ENCODE measurements around the gene KIF3B. TPM values are rescaled to one million over a fixed set of nuclear protein-coding genes. Genes with fewer than 3 reads are reported as not detected.
"Not testable (repeated sequence)": the region's sequence is repeated elsewhere in the genome, so short reads cannot be mapped to it uniquely, and the experiment has no call there.

KIF3B gene
- total RNA-seq, 5 donors from 2014 or later (not counting 1 experiment from before 2014, with no cell fraction given): 11.3 to 14.6 (median 13.6) TPM

GRCh38 chr20:32320305-32320704 lies 42.9 kb downstream of the KIF3B start:
- H3K4me3 Mint-ChIP-seq: no peak overlapping the region
- H3K36me3 Mint-ChIP-seq: peaks cover 27% of the 10 kb centered on the region
- no peaks in the 10 kb centered on the region for H3K27me3 ChIP-seq (replicated peaks in 1 of 2; ENCODE audit: control insufficient read depth in 2 of 2, extremely low read depth in 1 of 2, insufficient read depth in 2 of 2, low read length in 1 of 2)
- no peaks in the 10 kb centered on the region for H3K4me1 Mint-ChIP-seq
- no peaks in the 10 kb centered on the region for H3K27me3 Mint-ChIP-seq
- H3K27ac Mint-ChIP-seq: peak overlapping the region in 1 of 2 donors; percentile 52
- whole genome bisulfite sequencing (ENCODE audit: insufficient coverage): no CpG with 5 or more reads among the region's 1 CpG
- H3K4me3 ChIP-seq (ENCODE audit: control insufficient read depth in 1 of 2, extremely low read depth in 1 of 2, low read length in 1 of 2): no peak overlapping the region
- DNase-seq (no peak), ATAC-seq (replicated peaks in 1 of 4) (no peak)
- H3K27ac ChIP-seq (ENCODE audit: low read length): no peak overlapping the region
- H3K36me3 ChIP-seq (ENCODE audit: control insufficient read depth in 2 of 2, extremely low read depth in 1 of 2, insufficient read depth in 1 of 2, low read length in 1 of 2): peaks cover 6 to 22% of the 10 kb centered on the region in 2 donors
- ChIA-PET POLR2A (interaction anchor here in 1 of 2 donors (0.7 kb wide), 1 partner anchor 310 kb away, joined by 9 read pairs; no protein-coding TSS in a partner anchor), CTCF (no interaction called here)
- no peaks in the 10 kb centered on the region for H3K4me1 ChIP-seq (ENCODE audit: control insufficient read depth in 1 of 2, extremely low read depth in 1 of 2, insufficient read depth in 2 of 2, low read length in 2 of 2)
- H3K9me3 Mint-ChIP-seq: no peaks in the 10 kb centered on the region
- no peaks in the 10 kb centered on the region for H3K9me3 ChIP-seq

- Histone ChIP-seq H3K4me3 (ENCODE audit: control insufficient read depth in 1 of 2, extremely low read depth in 1 of 2, low read length in 1 of 2) (no peak overlapping the region), H3K4me1 (ENCODE audit: control insufficient read depth in 1 of 2, extremely low read depth in 1 of 2, insufficient read depth in 2 of 2, low read length in 2 of 2) (no peaks in the 10 kb centered on the region), H3K27me3 (replicated peaks in 1 of 2; ENCODE audit: control insufficient read depth in 2 of 2, extremely low read depth in 1 of 2, insufficient read depth in 2 of 2, low read length in 1 of 2) (no peaks in the 10 kb centered on the region), H3K36me3 (ENCODE audit: control insufficient read depth in 2 of 2, extremely low read depth in 1 of 2, insufficient read depth in 1 of 2, low read length in 1 of 2) (peaks cover 2 to 16% of the 10 kb centered on the region in 2 donors), H3K27ac (ENCODE audit: low read length) (no peak overlapping the region), H3K9me3 (no peaks in the 10 kb centered on the region)
- peaks cover 24% of the 10 kb centered on the region for H3K36me3 Mint-ChIP-seq
- ChIA-PET CTCF (no interaction called here), POLR2A (interaction anchor here in 1 of 2 donors (0.5 kb wide), 2 partner anchors 26 to 94 kb away, joined by 3 read pairs; no protein-coding TSS in a partner anchor)
- no CpG with 5 or more reads among the region's 1 CpG for WGBS (ENCODE audit: insufficient coverage)
- H3K4me3 Mint-ChIP-seq: no peak overlapping the region
- peak overlapping the region in 1 of 2 donors; percentile 61 for H3K27ac Mint-ChIP-seq
- no peaks in the 10 kb centered on the region for H3K9me3 Mint-ChIP-seq
- no peaks in the 10 kb centered on the region for H3K4me1 Mint-ChIP-seq
- DNase-seq (no peak), ATAC-seq (replicated peaks in 1 of 4) (no peak)
- H3K27me3 Mint-ChIP-seq: no peaks in the 10 kb centered on the region
These were observed 43.9 kb downstream of the KIF3B start for GRCh38 chr20:32321390-32321789.

DNA sequence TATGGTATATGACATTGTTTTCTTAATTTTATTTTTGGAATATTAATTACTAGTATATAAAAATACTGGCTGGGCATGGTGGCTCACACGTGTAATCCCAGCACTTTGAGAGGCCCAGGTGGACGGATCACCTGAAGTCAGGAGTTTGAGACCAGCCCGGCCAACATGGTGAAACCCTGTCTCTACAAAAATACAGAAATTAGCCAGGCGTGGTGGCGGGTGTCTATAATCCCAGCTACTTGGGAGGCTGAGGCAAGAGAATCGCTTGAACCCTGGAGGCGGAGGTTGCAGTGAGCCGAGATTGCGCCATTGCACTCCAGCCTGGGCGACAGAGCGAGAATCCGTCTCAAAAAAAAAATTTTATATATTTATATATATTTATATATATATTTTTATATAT lies 44.8 kb downstream of the KIF3B start:
- H3K9me3 ChIP-seq; H3K4me1 ChIP-seq (ENCODE audit: control insufficient read depth in 1 of 2, extremely low read depth in 1 of 2, insufficient read depth in 2 of 2, low read length in 2 of 2); H3K27me3 Mint-ChIP-seq; H3K27ac ChIP-seq (ENCODE audit: low read length); H3K27ac Mint-ChIP-seq; H3K27me3 ChIP-seq (replicated peaks in 1 of 2; ENCODE audit: control insufficient read depth in 2 of 2, extremely low read depth in 1 of 2, insufficient read depth in 2 of 2, low read length in 1 of 2); H3K4me1 Mint-ChIP-seq; CTCF ChIA-PET; H3K4me3 ChIP-seq (ENCODE audit: control insufficient read depth in 1 of 2, extremely low read depth in 1 of 2, low read length in 1 of 2); ATAC-seq (replicated peaks in 1 of 4); H3K4me3 Mint-ChIP-seq; POLR2A ChIA-PET; H3K9me3 Mint-ChIP-seq; DNase-seq: not testable (repeated sequence)
- peaks cover 0 to 14% of the 10 kb centered on the region in 2 donors for H3K36me3 ChIP-seq (ENCODE audit: control insufficient read depth in 2 of 2, extremely low read depth in 1 of 2, insufficient read depth in 1 of 2, low read length in 1 of 2)
- WGBS (ENCODE audit: insufficient coverage): 95% methylated on average over 3 of the region's 12 CpGs
- peaks cover 24% of the 10 kb centered on the region for H3K36me3 Mint-ChIP-seq

DNA sequence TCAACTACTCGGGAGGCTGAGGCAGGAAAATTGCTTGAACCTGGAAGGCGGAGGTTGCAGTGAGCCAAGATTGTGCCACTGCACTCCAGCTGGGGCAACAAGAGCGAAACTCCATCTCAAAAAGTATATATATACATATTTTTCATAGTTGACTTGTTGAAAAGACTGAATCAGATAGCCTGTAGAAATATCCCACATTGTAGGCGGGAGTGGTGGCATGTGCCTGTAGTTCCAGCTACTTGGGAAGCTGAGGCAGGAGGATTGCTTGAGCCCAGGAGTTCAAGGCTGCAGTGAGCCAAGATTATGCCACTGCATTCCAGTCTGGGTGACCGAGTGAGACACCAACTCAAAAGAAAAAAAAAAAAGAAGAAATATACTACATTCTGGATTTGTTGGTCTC lies 46.3 kb downstream of the KIF3B start:
- H3K4me1 Mint-ChIP-seq; H3K27me3 ChIP-seq (replicated peaks in 1 of 2; ENCODE audit: control insufficient read depth in 2 of 2, extremely low read depth in 1 of 2, insufficient read depth in 2 of 2, low read length in 1 of 2); H3K27me3 Mint-ChIP-seq; H3K4me3 ChIP-seq (ENCODE audit: control insufficient read depth in 1 of 2, extremely low read depth in 1 of 2, low read length in 1 of 2); H3K9me3 ChIP-seq; H3K4me1 ChIP-seq (ENCODE audit: control insufficient read depth in 1 of 2, extremely low read depth in 1 of 2, insufficient read depth in 2 of 2, low read length in 2 of 2); H3K27ac Mint-ChIP-seq; H3K4me3 Mint-ChIP-seq; ATAC-seq (replicated peaks in 1 of 4); DNase-seq; H3K9me3 Mint-ChIP-seq; H3K27ac ChIP-seq (ENCODE audit: low read length): not testable (repeated sequence)
- peaks cover 0 to 15% of the 10 kb centered on the region in 2 donors for H3K36me3 ChIP-seq (ENCODE audit: control insufficient read depth in 2 of 2, extremely low read depth in 1 of 2, insufficient read depth in 1 of 2, low read length in 1 of 2)
- peaks cover 25% of the 10 kb centered on the region for H3K36me3 Mint-ChIP-seq
- CTCF ChIA-PET: interaction anchor here (0.7 to 0.8 kb wide), 2 partner anchors 15 to 251 kb away, joined by 3 read pairs; no protein-coding TSS in a partner anchor
- POLR2A ChIA-PET: interaction anchor here in 1 of 2 donors (0.6 kb wide), 1 partner anchor 1203 kb away, joined by 6 read pairs; no protein-coding TSS in a partner anchor
- no CpG with 5 or more reads among the region's 5 CpGs for WGBS (ENCODE audit: insufficient coverage)

DNA sequence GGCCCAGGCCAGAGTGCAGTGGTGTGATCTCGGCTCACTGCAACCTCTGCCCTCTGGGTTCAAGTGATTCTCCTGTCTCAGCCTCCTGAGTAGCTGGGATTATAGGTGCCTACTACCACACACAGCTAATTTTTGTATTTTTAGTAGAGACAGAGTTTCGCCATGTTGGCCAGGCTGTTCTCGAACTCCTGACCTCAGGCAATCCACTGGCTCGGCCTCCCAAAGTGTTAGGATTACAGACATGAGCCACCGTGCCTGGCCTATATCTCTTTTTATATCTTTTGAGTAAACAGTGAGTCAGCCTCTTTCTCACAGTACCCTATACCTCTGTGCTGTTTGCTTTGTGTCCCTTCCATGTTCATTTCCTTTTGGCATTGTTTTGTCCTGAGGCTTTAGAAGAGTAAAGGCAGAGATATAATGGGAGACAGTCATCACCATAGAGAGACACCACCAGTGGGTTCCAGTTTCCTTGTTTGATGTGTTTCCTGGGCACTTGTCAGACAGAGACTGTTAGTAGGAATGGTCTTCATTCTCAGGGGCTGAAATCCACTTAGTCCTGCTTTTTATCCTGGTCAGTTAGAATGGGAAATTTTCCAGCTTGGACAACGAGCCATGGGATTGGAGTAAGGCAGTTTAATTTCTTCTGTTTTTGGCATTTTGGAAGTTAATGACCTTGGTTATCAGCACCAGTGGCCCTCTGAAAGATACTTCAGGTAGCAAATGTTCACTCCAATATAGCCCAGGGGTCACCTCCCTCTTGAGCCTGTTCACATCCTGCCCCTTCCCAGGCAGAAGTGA lies 48.5 kb downstream of the KIF3B start:
- no peaks in the 10 kb centered on the region for H3K4me1 ChIP-seq (ENCODE audit: control insufficient read depth in 1 of 2, extremely low read depth in 1 of 2, insufficient read depth in 2 of 2, low read length in 2 of 2)
- no peaks in the 10 kb centered on the region for H3K9me3 Mint-ChIP-seq
- H3K27ac Mint-ChIP-seq: no peak overlapping the region
- ChIA-PET POLR2A (no interaction called here), CTCF (interaction anchor here in 1 of 2 donors (0.6 to 0.7 kb wide), 3 partner anchors 18 to 33 kb away, joined by 3 to 6 read pairs (median 4); no protein-coding TSS in a partner anchor)
- H3K27me3 ChIP-seq (replicated peaks in 1 of 2; ENCODE audit: control insufficient read depth in 2 of 2, extremely low read depth in 1 of 2, insufficient read depth in 2 of 2, low read length in 1 of 2): no peaks in the 10 kb centered on the region
- no peak for ATAC-seq (replicated peaks in 1 of 4)
- no peak overlapping the region for H3K4me3 ChIP-seq (ENCODE audit: control insufficient read depth in 1 of 2, extremely low read depth in 1 of 2, low read length in 1 of 2)
- no peak overlapping the region for H3K27ac ChIP-seq (ENCODE audit: low read length)
- H3K4me1 Mint-ChIP-seq: no peaks in the 10 kb centered on the region
- no peak for DNase-seq
- H3K36me3 Mint-ChIP-seq: peaks cover 25% of the 10 kb centered on the region
- H3K36me3 ChIP-seq (ENCODE audit: control insufficient read depth in 2 of 2, extremely low read depth in 1 of 2, insufficient read depth in 1 of 2, low read length in 1 of 2): peaks cover 0 to 32% of the 10 kb centered on the region in 2 donors
- H3K9me3 ChIP-seq: no peaks in the 10 kb centered on the region
- no peak overlapping the region for H3K4me3 Mint-ChIP-seq
- WGBS (ENCODE audit: insufficient coverage): 92% methylated on average over 2 of the region's 6 CpGs
- H3K27me3 Mint-ChIP-seq: no peaks in the 10 kb centered on the region

DNA sequence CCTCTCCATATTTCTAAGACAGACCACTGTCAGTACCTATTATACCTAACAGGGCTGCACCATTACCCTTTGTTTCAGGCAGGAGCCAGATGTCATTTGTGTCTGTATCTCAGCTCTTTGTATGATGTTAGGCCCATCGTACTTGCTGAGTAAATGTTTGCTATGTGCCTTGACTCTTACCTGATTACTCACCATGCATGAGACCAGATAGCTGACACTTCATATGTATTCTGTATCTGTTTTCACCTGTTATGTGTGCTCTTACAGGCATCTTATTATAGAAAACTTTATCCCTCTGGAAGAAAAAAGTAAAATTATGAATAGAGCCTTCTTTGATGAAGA lies 49.0 kb downstream of the KIF3B start:
- no peaks in the 10 kb centered on the region for H3K4me1 Mint-ChIP-seq
- Histone ChIP-seq H3K9me3 (no peaks in the 10 kb centered on the region), H3K4me3 (ENCODE audit: control insufficient read depth in 1 of 2, extremely low read depth in 1 of 2, low read length in 1 of 2) (no peak overlapping the region), H3K27me3 (replicated peaks in 1 of 2; ENCODE audit: control insufficient read depth in 2 of 2, extremely low read depth in 1 of 2, insufficient read depth in 2 of 2, low read length in 1 of 2) (no peaks in the 10 kb centered on the region), H3K4me1 (ENCODE audit: control insufficient read depth in 1 of 2, extremely low read depth in 1 of 2, insufficient read depth in 2 of 2, low read length in 2 of 2) (no peaks in the 10 kb centered on the region), H3K36me3 (ENCODE audit: control insufficient read depth in 2 of 2, extremely low read depth in 1 of 2, insufficient read depth in 1 of 2, low read length in 1 of 2) (peaks cover under 1 to 37% of the 10 kb centered on the region in 2 donors), H3K27ac (ENCODE audit: low read length) (no peak overlapping the region)
- no peak for ATAC-seq (replicated peaks in 1 of 4)
- no peak overlapping the region for H3K27ac Mint-ChIP-seq
- H3K36me3 Mint-ChIP-seq: peaks cover 27% of the 10 kb centered on the region
- no peak for DNase-seq
- CTCF ChIA-PET: no interaction called here
- no peaks in the 10 kb centered on the region for H3K27me3 Mint-ChIP-seq
- WGBS (ENCODE audit: insufficient coverage): no CpG with 5 or more reads among the region's 1 CpG
- POLR2A ChIA-PET: no interaction called here
- H3K9me3 Mint-ChIP-seq: no peaks in the 10 kb centered on the region
- H3K4me3 Mint-ChIP-seq: no peak overlapping the region

Measured in T-cell (primary cell).